ENCODE measurements around the gene DNAJA3. TPM values are rescaled to one million over a fixed set of nuclear protein-coding genes. Genes with fewer than 3 reads are reported as not detected.
A peak's percentile ranks its signal among the peaks of the same experiment; 100 is the strongest.

The DNAJA3 gene
- total and polyA plus RNA-seq, 12 donors, result 21.9 to 166 (median 76.5) TPM

GRCh38 chr16:4496305-4496704 lies 70.6 kb downstream of the DNAJA3 start:
- intact Hi-C loops (cut with DNase I), result no loop called here
- H3K27ac ChIP-seq, result peak overlapping the region in 1 of 5 donors; percentile 40
- H3K9me3 ChIP-seq (replicated peaks in 1 of 3), result no peaks in the 10 kb centered on the region
- DNase-seq, result no peak
- no peaks in the 10 kb centered on the region for H3K27me3 ChIP-seq
- H3K36me3 ChIP-seq (replicated peaks in 1 of 2), result no peaks in the 10 kb centered on the region
- no peak overlapping the region for H3K4me3 ChIP-seq
- peaks cover 4 to 20% of the 10 kb centered on the region in 2 donors for H3K4me1 ChIP-seq (replicated peaks in 1 of 2)
- TF ChIP-seq, protein P1, sequence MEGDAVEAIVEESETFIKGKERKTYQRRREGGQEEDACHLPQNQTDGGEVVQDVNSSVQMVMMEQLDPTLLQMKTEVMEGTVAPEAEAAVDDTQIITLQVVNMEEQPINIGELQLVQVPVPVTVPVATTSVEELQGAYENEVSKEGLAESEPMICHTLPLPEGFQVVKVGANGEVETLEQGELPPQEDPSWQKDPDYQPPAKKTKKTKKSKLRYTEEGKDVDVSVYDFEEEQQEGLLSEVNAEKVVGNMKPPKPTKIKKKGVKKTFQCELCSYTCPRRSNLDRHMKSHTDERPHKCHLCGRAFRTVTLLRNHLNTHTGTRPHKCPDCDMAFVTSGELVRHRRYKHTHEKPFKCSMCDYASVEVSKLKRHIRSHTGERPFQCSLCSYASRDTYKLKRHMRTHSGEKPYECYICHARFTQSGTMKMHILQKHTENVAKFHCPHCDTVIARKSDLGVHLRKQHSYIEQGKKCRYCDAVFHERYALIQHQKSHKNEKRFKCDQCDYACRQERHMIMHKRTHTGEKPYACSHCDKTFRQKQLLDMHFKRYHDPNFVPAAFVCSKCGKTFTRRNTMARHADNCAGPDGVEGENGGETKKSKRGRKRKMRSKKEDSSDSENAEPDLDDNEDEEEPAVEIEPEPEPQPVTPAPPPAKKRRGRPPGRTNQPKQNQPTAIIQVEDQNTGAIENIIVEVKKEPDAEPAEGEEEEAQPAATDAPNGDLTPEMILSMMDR (IDR thresholded peaks at IDR 0.05), result no peak
- TF ChIP-seq POLR2A (IDR thresholded peaks at IDR 0.05), result no peak
- WGBS, 4 donors, result 72 to 82% (median 76%) methylated on average over 4 of the region's 4 CpGs

- intact Hi-C loops (cut with DNase I), result no loop called here
- 83 to 89% (median 86%) methylated on average over 8 of the region's 8 CpGs for WGBS, 4 donors
- H3K4me1 ChIP-seq (replicated peaks in 1 of 2), result peaks cover 4 to 29% of the 10 kb centered on the region in 2 donors
These were observed 73.0 kb downstream of the DNAJA3 start for GRCh38 chr16:4498546-4499195.

GRCh38 chr16:4499196-4499555 lies 73.5 kb downstream of the DNAJA3 start:
- Histone ChIP-seq H3K36me3 (replicated peaks in 1 of 2) (no peaks in the 10 kb centered on the region), H3K27ac (no peak overlapping the region), H3K27me3 (no peaks in the 10 kb centered on the region), H3K9me3 (replicated peaks in 1 of 3) (no peaks in the 10 kb centered on the region), H3K4me1 (replicated peaks in 1 of 2) (peaks cover 4 to 29% of the 10 kb centered on the region in 2 donors), H3K4me3 (no peak overlapping the region)
- no peak for DNase-seq
- intact Hi-C loops (cut with DNase I), result no loop called here
- no peak for TF ChIP-seq POLR2A (IDR thresholded peaks at IDR 0.05)
- TF ChIP-seq, protein P1 (IDR thresholded peaks at IDR 0.05), result no peak
- WGBS, 4 donors, result 95 to 98% (median 97%) methylated on average over 4 of the region's 4 CpGs

More at GRCh38 chr16:4498546-4499195, 73.0 kb downstream of the DNAJA3 start:
- no peak overlapping the region for H3K4me3 ChIP-seq
- no peaks in the 10 kb centered on the region for H3K9me3 ChIP-seq (replicated peaks in 1 of 3)
- H3K27ac ChIP-seq, result no peak overlapping the region
- H3K36me3 ChIP-seq (replicated peaks in 1 of 2), result no peaks in the 10 kb centered on the region
- no peaks in the 10 kb centered on the region for H3K27me3 ChIP-seq
- no peak for TF ChIP-seq POLR2A (IDR thresholded peaks at IDR 0.05)
- TF ChIP-seq, protein P1 (IDR thresholded peaks at IDR 0.05), result no peak
- no peak for DNase-seq

- Histone ChIP-seq H3K27ac (peak overlapping the region; percentile 76 to 88 (median 84)), H3K36me3 (replicated peaks in 1 of 2) (no peaks in the 10 kb centered on the region), H3K4me3 (no peak overlapping the region), H3K4me1 (replicated peaks in 1 of 2) (peaks cover 4 to 29% of the 10 kb centered on the region in 2 donors), H3K27me3 (no peaks in the 10 kb centered on the region), H3K9me3 (replicated peaks in 1 of 3) (no peaks in the 10 kb centered on the region)
- peak in 1 of 2 donors; percentile 88 for TF ChIP-seq POLR2A (IDR thresholded peaks at IDR 0.05)
- TF ChIP-seq, protein P1 (IDR thresholded peaks at IDR 0.05), result no peak
- peak in 6 of 7 donors; percentile 62 to 82 (median 72) for DNase-seq
- intact Hi-C loops (cut with DNase I), result no loop called here
- WGBS, 4 donors, result 36 to 70% (median 48%) methylated on average over 3 of the region's 3 CpGs
These were observed 74.6 kb downstream of the DNAJA3 start for GRCh38 chr16:4500272-4500671.

Data from adrenal gland (tissue), 12 donors.